Hematopoietic multipotent progenitor cell treated with erythropoietin and hydrocortisone succinate and interleukin-3 and kit ligand, for 6 days (in vitro differentiated cells): Measurements from ENCODE around the gene ARHGAP32.

Experiments
- DNase-seq: peaks from one replicate; pipeline ENCODE4 v3.0.0-alpha.2; 2015

The ARHGAP32 gene

DNA sequence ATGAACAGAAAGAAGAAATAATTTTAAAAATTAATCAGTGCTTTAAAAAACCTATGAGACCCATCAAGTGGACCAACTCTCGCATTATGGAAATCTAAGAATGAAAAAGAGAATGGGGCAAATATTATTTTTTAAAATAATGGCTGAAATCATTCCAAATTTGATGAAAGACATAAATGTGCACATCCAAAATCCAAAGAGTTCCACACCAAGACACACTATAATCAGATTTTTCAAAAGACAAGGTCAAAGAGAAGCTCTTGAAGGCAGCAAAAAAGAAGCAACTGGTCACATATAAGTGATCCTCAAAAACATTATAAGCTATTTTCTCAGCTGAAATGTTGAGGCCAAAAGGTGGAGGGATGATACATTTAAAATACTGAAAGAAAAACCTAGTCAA is 85.3 kb downstream of the ARHGAP32 start:
- DNase-seq: no peak

GRCh38 chr11:129102756-129103155 is 89.4 kb downstream of the ARHGAP32 start:
- no peak for DNase-seq

DNA sequence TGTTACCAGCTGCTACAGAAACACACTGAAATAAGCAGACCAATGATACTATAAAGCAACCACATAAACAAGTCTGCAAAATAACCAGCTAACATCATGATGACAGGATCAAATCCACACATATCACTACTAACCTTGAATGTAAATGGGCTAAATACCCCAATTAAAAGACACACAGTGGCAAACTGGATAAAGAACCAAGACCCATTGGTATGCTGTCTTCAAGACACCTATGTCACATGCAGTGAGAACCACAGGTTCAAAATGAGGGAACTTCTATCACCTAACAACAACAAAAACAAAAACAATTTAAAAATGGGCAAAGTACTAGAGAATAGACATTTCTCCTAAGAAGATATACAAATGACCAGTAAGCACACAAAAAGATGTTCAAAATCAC is 89.9 kb downstream of the ARHGAP32 start:
- DNase-seq: no peak

GRCh38 chr11:129093283-129093682 is 98.8 kb downstream of the ARHGAP32 start:
- DNase-seq: no peak

GRCh38 chr11:129090056-129090455 is 102.1 kb downstream of the ARHGAP32 start:
- DNase-seq: no peak

GRCh38 chr11:129089279-129089678 is 102.8 kb downstream of the ARHGAP32 start:
- no peak for DNase-seq

- DNase-seq: no peak
These were observed 105.1 kb downstream of the ARHGAP32 start for GRCh38 chr11:129086976-129087375.

GRCh38 chr11:129077191-129077590 is 114.9 kb downstream of the ARHGAP32 start:
- DNase-seq: no peak

DNA sequence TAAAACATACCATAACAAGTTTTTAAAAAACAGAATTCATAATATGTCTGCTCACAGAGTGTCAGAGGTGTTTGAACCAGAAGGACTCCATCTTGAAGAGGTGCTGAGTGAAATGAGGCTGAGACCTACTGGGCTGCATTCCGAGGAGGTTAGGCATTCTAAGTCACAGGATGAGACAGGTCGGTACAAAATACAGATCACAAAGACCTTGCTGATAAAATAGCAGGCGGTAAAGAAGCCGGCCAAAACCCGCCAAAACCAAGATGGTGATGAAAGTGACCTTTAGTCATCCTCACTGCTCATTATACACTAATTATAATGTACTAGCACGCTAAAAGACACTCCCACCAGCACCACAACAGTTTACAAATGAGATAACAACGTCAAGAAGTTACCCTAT is 116.4 kb downstream of the ARHGAP32 start:
- DNase-seq: no peak

DNA sequence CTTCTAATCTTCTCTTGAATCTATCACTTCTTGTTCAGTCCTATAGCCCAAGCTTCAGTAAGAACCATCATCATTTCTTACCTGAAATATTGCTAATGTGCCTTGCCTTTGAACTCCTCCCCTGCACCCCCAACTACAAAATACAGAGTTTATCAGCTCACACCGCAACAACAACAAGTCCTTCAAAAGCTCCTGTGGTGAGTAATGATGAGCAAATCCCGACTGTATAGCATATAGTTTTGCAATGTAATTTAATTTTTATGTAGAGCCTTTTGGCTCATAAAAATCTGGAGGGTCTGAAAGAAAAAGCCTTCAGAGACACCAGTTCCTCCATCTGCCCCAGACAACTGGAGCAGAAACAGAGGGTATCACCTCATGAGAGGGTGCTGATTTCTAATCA is 124.7 kb downstream of the ARHGAP32 start:
- DNase-seq: no peak

- no peak for DNase-seq
These were observed 125.9 kb downstream of the ARHGAP32 start for GRCh38 chr11:129066229-129066628.

GRCh38 chr11:129063118-129063517 is 129.0 kb downstream of the ARHGAP32 start:
- no peak for DNase-seq

DNA sequence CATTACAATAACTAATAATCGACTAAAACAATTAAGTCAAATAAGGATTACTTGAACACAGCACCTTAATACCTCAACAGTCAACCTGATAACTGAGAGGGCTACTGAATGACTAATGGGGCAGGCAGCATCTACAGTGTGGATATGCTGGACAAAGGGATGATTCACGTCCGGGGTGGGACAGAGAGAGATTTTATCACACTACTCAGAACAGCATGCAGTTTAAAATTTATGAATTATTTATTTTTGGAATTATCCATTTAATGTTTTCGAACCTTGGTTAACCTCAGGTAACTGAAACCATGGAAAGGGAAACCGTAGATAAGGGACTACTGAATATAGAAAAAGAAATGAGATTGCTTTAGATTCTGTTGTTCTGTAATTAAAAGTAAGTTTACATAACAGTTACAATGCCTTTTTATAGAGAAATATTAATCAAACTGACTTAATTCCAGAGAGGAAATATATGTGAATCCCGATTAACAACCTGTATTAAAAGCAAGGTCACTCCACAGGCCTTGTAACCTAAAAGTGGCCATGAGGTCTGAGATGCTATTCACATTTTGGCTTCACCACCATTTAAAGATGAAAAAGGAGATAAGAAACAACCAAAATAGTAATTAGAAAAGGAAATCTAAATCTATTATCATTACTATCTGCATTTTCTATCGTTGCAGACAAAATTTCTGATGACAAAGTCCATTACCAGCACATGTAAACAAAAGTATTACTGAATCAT is 130.5 kb downstream of the ARHGAP32 start:
- no peak for DNase-seq

DNA sequence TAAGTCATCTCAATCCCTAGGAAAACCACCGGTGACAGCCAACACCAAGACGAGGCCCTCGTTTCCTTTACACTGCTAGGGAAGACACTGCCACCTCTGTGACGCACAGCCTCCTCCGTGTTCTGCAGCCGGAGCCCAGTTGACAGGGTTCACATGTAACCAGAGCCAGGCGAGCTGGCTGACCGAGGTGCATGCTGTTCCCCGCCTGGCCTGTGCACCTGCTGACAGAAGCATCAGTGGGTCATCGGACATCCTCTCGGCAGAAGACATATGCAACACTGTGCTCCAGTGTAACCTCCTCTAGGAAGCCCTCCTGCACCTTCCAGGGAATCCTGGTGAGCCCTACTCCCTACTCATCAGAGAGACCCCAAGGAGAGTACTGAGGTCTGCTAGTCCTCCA is 135.2 kb downstream of the ARHGAP32 start:
- DNase-seq: no peak

DNA sequence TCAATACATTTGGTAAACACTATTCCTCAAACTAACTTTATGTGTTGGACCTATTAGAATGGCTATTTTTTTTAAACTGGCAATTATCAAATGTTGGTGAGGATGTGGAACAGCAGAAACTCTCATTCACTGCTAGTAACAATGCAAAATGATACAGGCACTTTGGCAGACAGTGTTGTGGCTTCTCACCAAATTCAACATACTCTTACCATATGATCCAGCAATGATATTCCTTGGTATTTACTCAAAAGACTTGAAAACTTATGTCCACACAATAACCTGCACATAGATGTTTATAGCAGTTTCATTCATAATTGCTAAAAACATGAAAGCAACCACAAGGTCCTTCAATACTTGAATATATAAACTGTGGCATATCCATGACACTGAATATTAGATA is 136.9 kb downstream of the ARHGAP32 start:
- DNase-seq: no peak

DNA sequence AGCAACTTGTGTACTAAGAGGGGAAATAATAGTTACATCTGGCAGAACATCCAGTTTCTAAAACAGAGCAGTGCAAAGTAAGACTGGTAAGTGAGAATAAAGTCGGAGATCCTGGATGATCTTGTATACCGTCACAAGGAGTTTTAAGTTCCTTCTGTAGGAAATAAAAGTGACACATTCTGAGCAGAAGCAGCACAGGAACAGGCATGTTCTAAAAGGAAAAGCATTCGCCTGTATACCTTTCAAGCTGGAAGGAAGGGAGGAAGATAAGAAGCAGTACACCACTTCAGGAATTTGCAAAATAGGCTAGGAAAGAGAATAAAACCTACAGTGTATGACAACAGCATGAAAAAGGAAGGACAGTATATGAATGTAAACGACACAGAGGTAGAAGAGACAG is 143.2 kb downstream of the ARHGAP32 start:
- DNase-seq: no peak

DNA sequence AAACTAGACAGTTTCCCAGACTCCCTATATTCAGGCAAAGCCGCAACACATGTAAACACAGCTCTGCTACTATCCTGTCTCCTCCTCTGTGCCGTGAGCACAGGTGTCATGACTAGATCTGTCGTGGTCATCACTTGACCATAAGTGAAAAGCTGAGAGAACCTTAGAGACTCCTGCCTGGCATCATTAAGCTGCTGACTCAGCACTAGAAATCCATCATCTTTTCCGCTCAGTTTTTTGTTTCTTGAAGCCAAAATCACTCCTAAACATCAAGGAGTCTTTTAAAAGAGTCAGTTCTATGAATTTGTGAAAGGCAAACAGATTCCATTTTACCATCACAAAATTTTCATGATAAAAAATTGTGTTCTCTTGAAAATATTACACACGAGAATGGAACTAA is 147.0 kb downstream of the ARHGAP32 start:
- no peak for DNase-seq

DNA sequence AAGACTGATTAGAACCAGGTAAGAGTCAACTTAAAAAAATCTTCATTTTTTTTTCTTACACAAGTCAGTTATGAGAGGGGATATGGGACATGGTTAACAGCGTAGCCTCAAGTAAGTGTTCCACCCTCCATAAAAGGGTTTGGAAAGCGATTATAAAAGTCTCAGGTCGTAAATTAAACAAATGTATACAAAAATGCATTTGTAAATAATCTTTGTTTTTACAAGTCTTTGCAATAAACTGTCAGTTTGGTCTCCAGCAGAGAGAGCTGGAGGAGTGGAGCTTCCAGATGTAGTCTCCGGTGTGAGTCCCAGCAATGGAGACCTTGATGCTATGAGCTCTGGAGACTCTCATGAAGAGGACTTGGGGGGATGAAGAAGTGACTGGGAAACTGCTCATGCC is 149.6 kb downstream of the ARHGAP32 start:
- no peak for DNase-seq

DNA sequence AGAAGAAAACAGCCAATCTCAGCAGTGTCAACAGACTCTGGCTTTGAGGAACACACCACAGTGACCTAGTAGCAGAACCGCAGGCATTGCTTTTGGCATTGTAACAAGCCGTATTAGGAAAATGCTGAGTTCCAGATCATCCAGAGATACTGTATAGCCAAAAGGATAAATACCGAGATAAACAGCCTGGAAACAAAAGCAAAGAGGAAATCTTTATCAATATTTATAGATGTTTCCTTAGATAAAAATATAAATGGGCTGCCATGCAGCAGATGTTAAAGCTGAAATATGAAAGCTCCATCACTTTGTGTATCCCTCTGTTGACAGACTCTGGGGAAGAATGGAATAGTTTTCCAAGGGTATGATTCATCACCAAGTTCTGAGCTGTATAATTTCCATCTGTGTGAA is 150.5 kb downstream of the ARHGAP32 start:
- no peak for DNase-seq

DNA sequence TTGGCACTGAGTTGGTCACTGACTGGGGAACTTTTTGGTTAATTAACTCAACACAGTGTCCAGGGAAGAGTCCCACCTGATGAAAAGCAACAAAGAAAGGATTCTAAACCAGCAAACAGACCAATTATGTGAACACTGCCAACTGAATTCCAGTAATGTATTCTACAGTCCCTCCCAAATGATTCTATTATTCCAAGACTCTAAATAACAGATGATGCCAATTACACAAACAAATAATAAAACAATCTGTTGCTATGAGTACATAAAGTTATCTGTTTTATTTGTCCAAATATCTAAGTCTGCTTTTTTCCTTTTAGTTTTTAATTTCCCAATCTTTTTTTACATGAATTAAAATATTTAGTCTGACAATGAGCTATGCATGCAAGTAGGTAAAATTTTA is 151.2 kb downstream of the ARHGAP32 start:
- DNase-seq: no peak

DNA sequence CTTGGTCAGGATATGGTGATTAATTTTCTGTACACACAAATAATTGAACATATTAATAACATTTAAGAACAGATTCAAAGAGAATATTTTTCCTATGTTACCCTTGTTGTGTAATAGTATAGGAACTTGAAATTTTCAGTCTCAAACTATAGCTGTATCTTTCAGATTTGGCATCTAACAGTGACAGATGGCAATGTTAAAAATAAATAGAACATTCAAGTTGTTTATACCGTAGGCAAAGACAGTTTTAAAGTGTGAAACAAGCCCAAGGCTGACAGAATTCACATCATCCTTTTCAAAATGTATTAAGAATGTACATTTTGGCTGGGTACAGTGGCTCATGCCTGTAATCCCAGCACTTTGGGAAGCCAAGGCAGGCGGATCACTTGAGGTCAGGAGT is 156.9 kb downstream of the ARHGAP32 start:
- no peak for DNase-seq

DNA sequence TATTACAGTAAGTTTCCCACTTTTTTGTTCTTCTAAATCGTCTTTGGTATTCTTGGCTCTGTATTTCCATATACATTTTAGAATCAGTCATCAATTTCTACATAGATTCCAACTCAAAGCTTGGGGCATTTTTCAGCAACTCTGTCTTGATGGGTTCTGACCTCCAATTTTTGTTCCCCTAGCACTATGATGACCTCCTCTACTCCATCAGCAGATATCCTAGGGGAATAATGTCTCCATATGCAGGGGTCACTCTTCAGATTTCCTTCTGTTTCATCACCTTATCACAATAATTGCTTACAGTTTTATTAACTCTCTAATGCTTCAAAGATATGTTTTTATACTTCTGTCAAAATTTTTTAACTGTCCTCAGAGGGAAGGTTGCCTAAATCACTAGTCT is 158.1 kb downstream of the ARHGAP32 start:
- DNase-seq: no peak

DNA sequence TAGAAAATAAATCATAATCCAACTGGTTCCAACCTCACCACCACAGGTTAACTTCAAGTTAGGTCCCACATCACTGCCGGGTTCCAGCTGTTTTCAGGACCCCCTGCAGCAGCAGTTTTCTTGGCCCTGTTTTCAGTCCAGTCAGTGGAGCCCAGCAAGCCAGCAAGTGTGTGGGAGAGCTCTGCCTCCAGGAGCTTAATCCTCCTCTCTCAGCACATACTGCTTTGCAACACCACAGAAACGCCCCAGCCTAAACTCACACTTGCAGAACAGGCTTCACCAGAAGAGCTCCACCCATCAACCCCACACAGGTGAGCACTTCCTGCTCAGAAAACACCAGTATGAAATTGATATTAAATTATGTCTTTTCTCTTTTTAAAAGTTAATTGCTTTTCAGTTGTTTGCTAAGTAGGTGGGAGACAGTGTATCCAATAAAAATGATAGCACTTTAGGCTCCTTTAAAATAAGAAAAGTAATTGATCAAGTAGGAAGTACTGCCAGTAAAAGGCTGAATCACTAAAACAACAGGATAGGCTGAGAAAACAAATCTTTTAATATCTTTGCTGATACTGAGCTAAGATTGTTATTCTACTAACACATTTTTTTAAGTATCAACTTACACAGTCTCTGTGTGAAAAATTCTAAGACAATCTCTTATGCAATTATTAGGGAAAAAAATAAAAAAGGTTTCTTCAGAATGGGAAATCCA is 168.0 kb downstream of the ARHGAP32 start:
- no peak for DNase-seq

DNA sequence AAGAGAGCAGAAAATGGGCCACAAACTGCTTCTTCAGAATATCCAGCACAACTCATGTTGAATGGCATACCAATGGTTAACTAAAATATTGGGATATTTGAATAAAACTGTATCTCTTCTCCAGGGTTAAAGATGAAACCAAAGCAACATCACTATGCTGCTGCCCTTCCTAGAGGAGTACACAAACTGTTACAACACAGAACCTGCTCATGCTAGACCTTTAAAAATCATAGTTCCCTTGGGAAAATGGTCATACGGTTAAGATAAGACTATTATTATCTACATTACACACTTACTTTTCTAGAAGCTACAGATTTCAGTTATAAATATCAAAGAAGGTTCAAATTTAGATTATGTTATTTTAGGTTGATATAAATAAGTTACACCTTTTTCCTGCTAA is 170.8 kb downstream of the ARHGAP32 start:
- no peak for DNase-seq

GRCh38 chr11:129018991-129019390 is 173.1 kb downstream of the ARHGAP32 start:
- no peak for DNase-seq
